Measurements from ENCODE around the gene FNDC10. TPM values are rescaled to one million over a fixed set of nuclear protein-coding genes. Genes with fewer than 3 reads are reported as not detected.

FNDC10 gene
- total and polyA plus RNA-seq, 7 donors: 0.15 to 0.96 (median 0.63) TPM; not detected in 1

DNA sequence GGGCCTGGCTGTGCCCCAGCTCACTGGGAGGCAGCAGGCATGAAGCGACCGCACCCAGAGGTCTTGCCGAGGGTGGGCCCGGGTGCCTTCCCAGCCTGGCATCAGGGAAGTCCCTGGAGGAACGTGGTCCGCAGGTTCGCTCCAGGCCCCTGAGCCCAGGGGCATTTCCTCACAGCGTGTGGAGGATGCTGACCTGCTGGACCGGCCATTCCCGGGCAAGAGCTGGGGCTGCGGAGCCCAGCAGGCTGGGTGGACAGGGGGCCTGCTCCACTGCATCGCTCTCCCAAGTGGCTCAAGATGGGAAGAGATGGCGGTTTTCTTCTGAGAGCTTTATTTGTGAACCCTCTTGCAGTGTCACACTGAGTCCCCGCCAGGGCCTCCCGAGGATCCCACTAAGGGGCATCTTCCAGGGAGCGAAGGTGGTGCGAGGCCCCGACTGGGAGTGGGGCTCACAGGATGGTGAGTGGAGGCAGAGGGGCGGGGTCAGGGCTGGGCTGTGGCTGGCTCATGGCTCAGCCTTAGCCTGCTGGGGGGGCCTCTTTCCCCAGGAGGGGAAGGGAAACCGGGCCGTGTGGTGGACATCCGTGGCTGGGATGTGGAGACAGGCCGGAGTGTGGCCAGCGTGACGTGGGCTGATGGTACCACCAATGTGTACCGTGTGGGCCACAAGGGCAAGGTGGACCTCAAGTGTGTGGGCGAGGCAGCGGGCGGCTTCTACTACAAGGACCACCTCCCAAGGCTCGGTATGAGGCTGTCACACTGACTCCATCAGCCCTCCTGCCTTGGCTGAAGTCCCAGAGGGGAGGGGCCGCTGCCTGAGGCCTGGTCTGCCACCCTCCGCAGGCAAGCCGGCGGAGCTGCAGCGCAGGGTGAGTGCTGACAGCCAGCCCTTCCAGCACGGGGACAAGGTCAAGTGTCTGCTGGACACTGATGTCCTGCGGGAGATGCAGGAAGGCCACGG, 24.8 kb upstream of the FNDC10 start:
- TF ChIP-seq, protein P1, sequence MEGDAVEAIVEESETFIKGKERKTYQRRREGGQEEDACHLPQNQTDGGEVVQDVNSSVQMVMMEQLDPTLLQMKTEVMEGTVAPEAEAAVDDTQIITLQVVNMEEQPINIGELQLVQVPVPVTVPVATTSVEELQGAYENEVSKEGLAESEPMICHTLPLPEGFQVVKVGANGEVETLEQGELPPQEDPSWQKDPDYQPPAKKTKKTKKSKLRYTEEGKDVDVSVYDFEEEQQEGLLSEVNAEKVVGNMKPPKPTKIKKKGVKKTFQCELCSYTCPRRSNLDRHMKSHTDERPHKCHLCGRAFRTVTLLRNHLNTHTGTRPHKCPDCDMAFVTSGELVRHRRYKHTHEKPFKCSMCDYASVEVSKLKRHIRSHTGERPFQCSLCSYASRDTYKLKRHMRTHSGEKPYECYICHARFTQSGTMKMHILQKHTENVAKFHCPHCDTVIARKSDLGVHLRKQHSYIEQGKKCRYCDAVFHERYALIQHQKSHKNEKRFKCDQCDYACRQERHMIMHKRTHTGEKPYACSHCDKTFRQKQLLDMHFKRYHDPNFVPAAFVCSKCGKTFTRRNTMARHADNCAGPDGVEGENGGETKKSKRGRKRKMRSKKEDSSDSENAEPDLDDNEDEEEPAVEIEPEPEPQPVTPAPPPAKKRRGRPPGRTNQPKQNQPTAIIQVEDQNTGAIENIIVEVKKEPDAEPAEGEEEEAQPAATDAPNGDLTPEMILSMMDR (IDR thresholded peaks at IDR 0.05): no peak
- Histone ChIP-seq H3K4me1 (peaks cover 46% of the 10 kb centered on the region), H3K4me3 (no peak overlapping the region), H3K9me3 (no peaks in the 10 kb centered on the region), H3K36me3 (ENCODE audit: insufficient read depth in 1 of 2, low read depth in 1 of 2) (peaks cover 4 to 51% of the 10 kb centered on the region in 2 donors), H3K27me3 (ENCODE audit: insufficient read depth in 3 of 3, low read length in 2 of 3) (no peaks in the 10 kb centered on the region), H3K27ac (no peak overlapping the region)
- DNase-seq (peak; percentile 21 to 54), ATAC-seq (no peak)
- intact Hi-C loops (cut with DNase I): no loop called here
- 77 to 82% (median 81%) methylated on average over 37 to 38 of the region's 38 CpGs for WGBS, 3 donors

DNA sequence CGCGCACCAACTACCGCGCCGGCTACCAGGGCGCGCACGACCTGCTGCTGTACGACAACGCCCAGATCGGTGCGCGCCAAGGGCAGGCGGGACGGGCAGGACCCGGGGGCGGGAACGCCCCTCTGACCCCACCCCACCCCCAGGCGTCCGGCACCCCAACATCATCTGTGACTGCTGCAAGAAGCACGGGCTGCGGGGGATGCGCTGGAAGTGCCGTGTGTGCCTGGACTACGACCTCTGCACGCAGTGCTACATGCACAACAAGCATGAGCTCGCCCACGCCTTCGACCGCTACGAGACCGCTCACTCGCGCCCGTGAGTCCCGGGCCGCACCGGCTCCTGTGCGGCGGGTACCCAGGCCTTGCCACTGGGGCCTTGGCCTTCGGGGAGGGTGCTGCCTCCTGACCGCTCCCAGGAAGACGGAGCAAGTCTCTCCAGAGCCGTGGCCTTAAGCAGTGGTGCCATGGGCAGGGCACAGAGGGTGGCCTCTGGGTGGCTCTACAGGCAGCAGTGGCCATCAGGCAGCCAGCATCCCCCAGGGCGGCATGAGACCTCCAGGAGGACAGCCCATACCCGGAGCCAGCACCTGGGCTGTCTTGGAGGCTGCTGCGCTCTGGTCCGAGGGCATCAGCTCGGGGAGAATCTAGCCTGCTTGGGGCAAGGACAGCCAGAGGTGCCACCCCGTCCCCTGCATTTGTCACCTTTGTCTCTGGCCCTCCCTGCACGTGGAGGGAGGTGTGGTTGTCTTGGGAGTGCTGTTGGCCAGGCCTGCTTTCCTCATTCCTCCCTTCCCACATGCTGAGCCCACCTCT, 23.9 kb upstream of the FNDC10 start:
- Histone ChIP-seq H3K9me3 (no peaks in the 10 kb centered on the region), H3K4me1 (peaks cover 52% of the 10 kb centered on the region), H3K27ac (no peak overlapping the region), H3K4me3 (no peak overlapping the region), H3K36me3 (ENCODE audit: insufficient read depth in 1 of 2, low read depth in 1 of 2) (peaks cover 0 to 44% of the 10 kb centered on the region in 2 donors), H3K27me3 (ENCODE audit: insufficient read depth in 3 of 3, low read length in 2 of 3) (no peaks in the 10 kb centered on the region)
- WGBS, 3 donors: 91 to 93% (median 92%) methylated on average over 39 to 51 of the region's 51 CpGs
- peak; percentile 19 to 44 for DNase-seq
- intact Hi-C loops (cut with DNase I): no loop called here
- no peak for ATAC-seq
- TF ChIP-seq, protein P1 (IDR thresholded peaks at IDR 0.05): no peak

DNA sequence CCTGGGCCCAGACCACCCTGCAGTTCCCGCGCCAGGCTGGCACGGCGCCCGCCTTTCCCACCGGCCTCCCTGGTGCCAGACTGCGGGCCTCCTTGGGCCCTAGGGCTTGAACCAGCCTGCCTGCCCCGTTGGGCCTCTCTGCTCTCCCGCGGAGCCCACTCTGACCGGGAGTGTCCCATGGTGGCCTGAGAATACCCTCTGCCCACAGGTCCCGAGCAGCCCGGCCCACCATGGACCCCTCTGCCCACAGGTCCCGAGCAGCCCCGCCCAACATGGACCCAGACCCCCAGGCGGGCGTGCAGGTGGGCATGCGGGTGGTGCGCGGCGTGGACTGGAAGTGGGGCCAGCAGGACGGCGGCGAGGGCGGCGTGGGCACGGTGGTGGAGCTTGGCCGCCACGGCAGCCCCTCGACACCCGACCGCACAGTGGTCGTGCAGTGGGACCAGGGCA, 23.3 kb upstream of the FNDC10 start:
- Histone ChIP-seq H3K4me1 (peaks cover 52% of the 10 kb centered on the region), H3K9me3 (no peaks in the 10 kb centered on the region), H3K4me3 (no peak overlapping the region), H3K27ac (peak overlapping the region; percentile 85), H3K27me3 (ENCODE audit: insufficient read depth in 3 of 3, low read length in 2 of 3) (no peaks in the 10 kb centered on the region), H3K36me3 (ENCODE audit: insufficient read depth in 1 of 2, low read depth in 1 of 2) (peaks cover 0 to 44% of the 10 kb centered on the region in 2 donors)
- no peak for ATAC-seq
- DNase-seq: peak in 1 of 2 donors; percentile 54
- TF ChIP-seq, protein P1 (IDR thresholded peaks at IDR 0.05): no peak
- 90 to 93% (median 92%) methylated on average over 32 to 33 of the region's 33 CpGs for WGBS, 3 donors
- intact Hi-C loops (cut with DNase I): no loop called here

DNA sequence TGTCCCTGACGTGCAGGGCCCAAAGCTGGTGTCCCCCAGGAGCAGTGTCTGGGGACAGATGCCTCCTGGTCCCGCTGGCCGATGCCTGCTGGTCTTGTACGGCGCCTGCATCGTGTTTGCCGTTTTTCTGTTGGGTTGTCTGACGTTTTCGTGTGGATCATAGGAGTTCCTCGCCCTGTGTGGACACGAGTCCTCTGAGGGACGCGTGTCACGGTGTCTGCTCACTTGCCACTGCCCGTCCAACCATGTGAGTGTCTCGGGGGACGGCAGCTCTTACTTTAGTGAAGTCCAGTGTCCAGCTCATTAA, 22.8 kb upstream of the FNDC10 start:
- TF ChIP-seq, protein P1 (IDR thresholded peaks at IDR 0.05): no peak
- Histone ChIP-seq H3K4me3 (no peak overlapping the region), H3K27me3 (ENCODE audit: insufficient read depth in 3 of 3, low read length in 2 of 3) (no peaks in the 10 kb centered on the region), H3K9me3 (no peaks in the 10 kb centered on the region), H3K4me1 (peaks cover 52% of the 10 kb centered on the region), H3K27ac (peak overlapping the region; percentile 85), H3K36me3 (ENCODE audit: insufficient read depth in 1 of 2, low read depth in 1 of 2) (peaks cover 0 to 44% of the 10 kb centered on the region in 2 donors)
- DNase-seq (no peak), ATAC-seq (no peak)
- 59 to 78% (median 65%) methylated on average over 17 of the region's 17 CpGs for WGBS, 3 donors
- intact Hi-C loops (cut with DNase I): no loop called here

All from psoas muscle (tissue), 8 donors.